ENCODE results near the gene CERS6. TPM values are rescaled to one million over a fixed set of nuclear protein-coding genes. Genes with fewer than 3 reads are reported as not detected.

CERS6 gene
- total RNA-seq, 1 donor from 2014 or later = 30.9 TPM

- Mint-ChIP-seq H3K27me3 (ENCODE audit: unreplicated experiment) (no peaks in the 10 kb centered on the region), H3K9me3 (ENCODE audit: unreplicated experiment) (no peaks in the 10 kb centered on the region)
These were observed 131.2 kb downstream of the CERS6 start for GRCh38 chr2:168587307-168587706.

GRCh38 chr2:168589236-168590211, 133.5 kb downstream of the CERS6 start:
- Mint-ChIP-seq H3K4me1 (ENCODE audit: unreplicated experiment) (peaks cover 9% of the 10 kb centered on the region), H3K27ac (ENCODE audit: unreplicated experiment) (no peak overlapping the region), H3K4me3 (ENCODE audit: unreplicated experiment) (no peak overlapping the region), H3K27me3 (ENCODE audit: unreplicated experiment) (no peaks in the 10 kb centered on the region), H3K9me3 (ENCODE audit: unreplicated experiment) (no peaks in the 10 kb centered on the region), H3K36me3 (ENCODE audit: unreplicated experiment) (no peaks in the 10 kb centered on the region)
- DNase-seq (ENCODE audit: extremely low spot score, unreplicated experiment) = no peak
- no peak for TF ChIP-seq CTCF (IDR thresholded peaks at IDR 0.05)

More at GRCh38 chr2:168587307-168587706, 131.2 kb downstream of the CERS6 start:
- DNase-seq (ENCODE audit: extremely low spot score, unreplicated experiment) = no peak
- no peaks in the 10 kb centered on the region for H3K36me3 Mint-ChIP-seq (ENCODE audit: unreplicated experiment)
- no peak for TF ChIP-seq CTCF (IDR thresholded peaks at IDR 0.05)
- no peak overlapping the region for H3K4me3 Mint-ChIP-seq (ENCODE audit: unreplicated experiment)
- no peak overlapping the region for H3K27ac Mint-ChIP-seq (ENCODE audit: unreplicated experiment)
- peaks cover 23% of the 10 kb centered on the region for H3K4me1 Mint-ChIP-seq (ENCODE audit: unreplicated experiment)

GRCh38 chr2:168592181-168592831, 136.2 kb downstream of the CERS6 start:
- Mint-ChIP-seq H3K4me1 (ENCODE audit: unreplicated experiment) (peaks cover 8% of the 10 kb centered on the region), H3K27me3 (ENCODE audit: unreplicated experiment) (no peaks in the 10 kb centered on the region), H3K4me3 (ENCODE audit: unreplicated experiment) (no peak overlapping the region), H3K9me3 (ENCODE audit: unreplicated experiment) (no peaks in the 10 kb centered on the region), H3K36me3 (ENCODE audit: unreplicated experiment) (no peaks in the 10 kb centered on the region), H3K27ac (ENCODE audit: unreplicated experiment) (no peak overlapping the region)
- TF ChIP-seq CTCF (IDR thresholded peaks at IDR 0.05) = no peak
- no peak for DNase-seq (ENCODE audit: extremely low spot score, unreplicated experiment)

- TF ChIP-seq CTCF (IDR thresholded peaks at IDR 0.05) = no peak
- DNase-seq (ENCODE audit: extremely low spot score, unreplicated experiment) = no peak
- H3K9me3 Mint-ChIP-seq (ENCODE audit: unreplicated experiment) = no peaks in the 10 kb centered on the region
- H3K4me3 Mint-ChIP-seq (ENCODE audit: unreplicated experiment) = no peak overlapping the region
- peaks cover 8% of the 10 kb centered on the region for H3K4me1 Mint-ChIP-seq (ENCODE audit: unreplicated experiment)
- no peak overlapping the region for H3K27ac Mint-ChIP-seq (ENCODE audit: unreplicated experiment)
- no peaks in the 10 kb centered on the region for H3K27me3 Mint-ChIP-seq (ENCODE audit: unreplicated experiment)
- no peaks in the 10 kb centered on the region for H3K36me3 Mint-ChIP-seq (ENCODE audit: unreplicated experiment)
These were observed 137.6 kb downstream of the CERS6 start for GRCh38 chr2:168593713-168594112.

GRCh38 chr2:168594778-168595177, 138.7 kb downstream of the CERS6 start:
- no peak overlapping the region for H3K4me3 Mint-ChIP-seq (ENCODE audit: unreplicated experiment)
- peaks cover 16% of the 10 kb centered on the region for H3K4me1 Mint-ChIP-seq (ENCODE audit: unreplicated experiment)
- H3K27ac Mint-ChIP-seq (ENCODE audit: unreplicated experiment) = no peak overlapping the region
- no peaks in the 10 kb centered on the region for H3K36me3 Mint-ChIP-seq (ENCODE audit: unreplicated experiment)
- no peaks in the 10 kb centered on the region for H3K27me3 Mint-ChIP-seq (ENCODE audit: unreplicated experiment)
- TF ChIP-seq CTCF (IDR thresholded peaks at IDR 0.05) = no peak
- DNase-seq (ENCODE audit: extremely low spot score, unreplicated experiment) = no peak
- H3K9me3 Mint-ChIP-seq (ENCODE audit: unreplicated experiment) = no peaks in the 10 kb centered on the region
